OCI-LY1 (cell line): Measurements from ENCODE around the gene EXOSC1.

Experiments
- H2AFZ ChIP-seq: fragments of 200-600 bp; sonication (generic), shearing (Covaris generic); 2 replicates; pipeline ENCODE4 v1.6.0; 2014; ENCODE audit warnings: antibody characterized with exemption, mild to moderate bottlenecking, low read length
- H3F3A ChIP-seq: fragments of 200-600 bp; sonication (generic), shearing (Covaris generic); 2 replicates; pipeline ENCODE4 v1.6.0; 2014; ENCODE audit warnings: mild to moderate bottlenecking, antibody characterized with exemption, low read length, moderate library complexity; ENCODE audit not compliant: insufficient read depth
- H3K27ac ChIP-seq: fragments of 200-600 bp; sonication (generic); 2 replicates; pipeline ENCODE4 v1.5.1; 2014; ENCODE audit warnings: low read length, mixed run types, mild to moderate bottlenecking, low read depth; ENCODE audit not compliant: poor library complexity, severe bottlenecking
- H3K27me3 ChIP-seq: fragments of 200-600 bp; sonication (generic); 2 replicates; pipeline ENCODE4 v1.6.0; 2014; ENCODE audit warnings: antibody characterized with exemption, mild to moderate bottlenecking, low read length, moderate library complexity; ENCODE audit not compliant: insufficient read depth
- H3K36me3 ChIP-seq: fragments of 200-600 bp; sonication (generic); 2 replicates; pipeline ENCODE4 v1.6.1; 2014; ENCODE audit warnings: mild to moderate bottlenecking, antibody characterized with exemption, low read length, moderate library complexity, mixed read lengths; ENCODE audit not compliant: insufficient read depth
- H3K4me1 ChIP-seq: fragments of 200-600 bp; sonication (generic); 2 replicates; pipeline ENCODE4 v1.5.1; 2014; ENCODE audit warnings: mild to moderate bottlenecking, low read length, moderate library complexity; ENCODE audit not compliant: insufficient read depth, severe bottlenecking
- H3K4me2 ChIP-seq: fragments of 200-600 bp; sonication (generic), shearing (Covaris generic); 2 replicates; pipeline ENCODE4 v1.6.1; 2014; ENCODE audit warnings: low read length
- H3K4me3 ChIP-seq: fragments of 200-600 bp; sonication (generic); 2 replicates; pipeline ENCODE4 v1.5.1; 2014; ENCODE audit warnings: low read length, low read depth, mild to moderate bottlenecking, mixed read lengths; ENCODE audit not compliant: poor library complexity, severe bottlenecking
- H3K79me2 ChIP-seq: fragments of 200-600 bp; shearing (Covaris generic); 2 replicates; pipeline ENCODE4 v1.6.1; 2016; ENCODE audit warnings: mixed run types, low read length, mixed read lengths; ENCODE audit not compliant: insufficient read depth
- H3K9ac ChIP-seq: fragments of 200-600 bp; sonication (generic), shearing (Covaris generic); 2 replicates; pipeline ENCODE4 v1.6.1; 2014; ENCODE audit warnings: mild to moderate bottlenecking, low read length, mixed read lengths
- H3K9me2 ChIP-seq: fragments of 200-600 bp; sonication (generic), shearing (Covaris generic); 2 replicates; pipeline ENCODE4 v1.6.1; 2014; ENCODE audit warnings: low read depth, mild to moderate bottlenecking, low read length, mixed read lengths
- H3K9me3 ChIP-seq: fragments of 200-600 bp; shearing (Covaris generic); 2 replicates; pipeline ENCODE4 v1.6.1; 2014; ENCODE audit warnings: low read length, mixed read lengths
- H4K20me1 ChIP-seq: fragments of 200-600 bp; sonication (generic), shearing (Covaris generic); 2 replicates; pipeline ENCODE4 v1.6.0; 2016; ENCODE audit warnings: mild to moderate bottlenecking, low read length; ENCODE audit not compliant: insufficient read depth
- EZH2 ChIP-seq: fragments of 200-600 bp; sonication (generic), shearing (Covaris generic); IDR thresholded peaks from 2 replicates; pipeline ENCODE4 v1.8.0; 2017; ENCODE audit warnings: borderline replicate concordance, mixed run types, mild to moderate bottlenecking, antibody characterized with exemption, low read length, moderate library complexity, mixed read lengths
- TF ChIP-seq, protein P1 (sequence below): fragments of 200-600 bp; sonication (generic), shearing (Covaris generic); IDR thresholded peaks from 2 replicates; pipeline ENCODE4 v1.5.1; 2017; ENCODE audit warnings: mild to moderate bottlenecking, antibody characterized with exemption, low read length, moderate library complexity, mixed read lengths

The EXOSC1 gene

DNA sequence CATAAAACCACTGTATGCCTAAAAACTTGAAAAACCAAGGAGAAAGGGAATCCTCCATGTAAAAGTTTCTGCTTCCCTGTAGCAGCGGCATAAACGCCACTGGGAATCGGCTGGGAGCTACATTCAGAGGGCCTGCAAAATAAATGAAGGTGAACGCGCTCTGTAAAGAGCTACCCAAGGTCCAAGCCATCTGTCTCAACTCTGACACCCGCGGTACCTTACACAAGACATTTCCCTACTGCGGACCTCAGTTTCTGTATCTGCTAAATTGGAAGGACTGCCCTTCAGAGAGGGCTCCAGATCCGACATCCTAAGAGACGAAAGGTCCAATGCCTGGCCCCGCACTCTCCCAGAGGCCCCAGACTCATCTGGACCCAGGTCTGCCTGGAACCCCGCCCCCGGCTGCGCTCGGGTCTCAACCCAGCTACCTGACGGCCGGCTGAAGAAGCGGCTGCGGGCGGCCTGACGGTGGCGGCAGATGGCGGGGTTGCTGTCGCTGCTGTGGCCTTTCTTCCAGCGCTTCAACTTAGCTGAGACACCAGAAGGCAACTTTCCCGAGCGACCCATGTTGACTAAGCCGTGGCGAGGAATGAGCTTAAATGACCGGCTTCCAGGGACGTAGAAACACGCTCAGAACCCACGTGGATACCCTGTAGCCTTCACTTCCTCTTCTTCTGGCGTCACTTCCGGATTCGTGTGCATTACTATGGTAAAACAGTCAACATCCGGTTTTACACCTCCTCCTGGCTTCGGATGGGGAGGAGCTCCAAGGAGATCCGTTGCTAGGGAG lies 44.9 kb downstream of the EXOSC1 start, which contains the start of gene RRP12:
RRP12 (minus strand) TSS at position 676 of the 790 bp plus-strand sequence; CDS start at position 567, 109 bp downstream.
- Histone ChIP-seq H3K79me2 (no peaks in the 10 kb centered on the region), H3K9me2 (no peaks in the 10 kb centered on the region), H3F3A (no peaks in the 10 kb centered on the region), H3K4me3 (peak within 1 kb of the TSS; percentile 80), H2AFZ (0 out of 2 replicates have a peak within 1 kb of the TSS, but pooled peaks have one; percentile 74), H3K4me1 (peaks cover 15% of the 10 kb centered on the region), H3K4me2 (peak within 1 kb of the TSS; percentile 94), H3K9me3 (no peaks in the 10 kb centered on the region), H3K27ac (peak within 1 kb of the TSS; percentile 18), H4K20me1 (no peaks in the 10 kb centered on the region), H3K36me3 (peaks cover 6% of the 10 kb centered on the region; the same call in 1 of the 2 replicates), H3K9ac (peak within 1 kb of the TSS; percentile 69), H3K27me3 (no peaks in the 10 kb centered on the region)
- TF ChIP-seq, protein P1, sequence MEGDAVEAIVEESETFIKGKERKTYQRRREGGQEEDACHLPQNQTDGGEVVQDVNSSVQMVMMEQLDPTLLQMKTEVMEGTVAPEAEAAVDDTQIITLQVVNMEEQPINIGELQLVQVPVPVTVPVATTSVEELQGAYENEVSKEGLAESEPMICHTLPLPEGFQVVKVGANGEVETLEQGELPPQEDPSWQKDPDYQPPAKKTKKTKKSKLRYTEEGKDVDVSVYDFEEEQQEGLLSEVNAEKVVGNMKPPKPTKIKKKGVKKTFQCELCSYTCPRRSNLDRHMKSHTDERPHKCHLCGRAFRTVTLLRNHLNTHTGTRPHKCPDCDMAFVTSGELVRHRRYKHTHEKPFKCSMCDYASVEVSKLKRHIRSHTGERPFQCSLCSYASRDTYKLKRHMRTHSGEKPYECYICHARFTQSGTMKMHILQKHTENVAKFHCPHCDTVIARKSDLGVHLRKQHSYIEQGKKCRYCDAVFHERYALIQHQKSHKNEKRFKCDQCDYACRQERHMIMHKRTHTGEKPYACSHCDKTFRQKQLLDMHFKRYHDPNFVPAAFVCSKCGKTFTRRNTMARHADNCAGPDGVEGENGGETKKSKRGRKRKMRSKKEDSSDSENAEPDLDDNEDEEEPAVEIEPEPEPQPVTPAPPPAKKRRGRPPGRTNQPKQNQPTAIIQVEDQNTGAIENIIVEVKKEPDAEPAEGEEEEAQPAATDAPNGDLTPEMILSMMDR, result peak; percentile 14; the same call in 1 of the 2 replicates
- TF ChIP-seq EZH2, result no peak

DNA sequence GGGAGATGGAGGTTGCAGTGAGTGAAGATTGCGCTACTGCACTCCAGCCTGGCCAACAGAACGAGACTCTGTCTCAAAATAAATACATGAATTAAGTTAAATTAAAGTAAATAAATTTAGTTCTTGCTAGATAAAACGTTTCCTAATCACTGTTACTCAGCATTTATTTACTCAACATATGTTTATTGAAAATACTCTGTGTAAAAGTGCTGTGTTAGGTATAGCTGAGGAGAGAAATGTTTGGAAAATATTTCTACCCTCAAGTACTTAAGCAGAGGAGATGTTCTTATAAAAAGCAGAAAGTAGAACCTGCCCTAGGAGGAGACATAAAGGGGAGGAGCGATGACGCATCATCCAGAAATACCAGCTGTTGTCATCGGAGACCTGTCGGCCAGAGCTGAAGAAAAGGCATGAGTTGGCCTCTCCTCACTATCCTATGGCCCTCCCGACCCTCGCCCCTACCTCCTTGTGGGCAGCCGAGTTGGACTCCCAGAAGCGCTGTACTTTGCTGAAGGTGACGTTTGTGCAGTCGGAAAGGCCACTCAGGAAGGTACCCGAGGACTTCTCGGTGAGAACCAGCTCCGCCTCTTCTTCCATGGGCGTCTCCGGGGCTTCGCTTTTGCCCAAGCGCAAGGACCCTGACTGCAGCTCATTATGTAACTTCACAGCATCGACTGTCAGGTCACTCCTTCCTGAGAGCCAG lies 45.8 kb downstream of the EXOSC1 start:
- no peaks in the 10 kb centered on the region for H3K9me2 ChIP-seq

GRCh38 chr10:97396056-97396455 lies 49.8 kb downstream of the EXOSC1 start:
- Histone ChIP-seq H3K4me2 (no peak overlapping the region), H3K9me2 (no peaks in the 10 kb centered on the region), H3K36me3 (peaks cover 7% of the 10 kb centered on the region; the same call in 1 of the 2 replicates), H3K27me3 (no peaks in the 10 kb centered on the region), H3K79me2 (no peaks in the 10 kb centered on the region), H3K27ac (no peak overlapping the region), H3K4me1 (peaks cover 10% of the 10 kb centered on the region), H3K9ac (no peak overlapping the region), H4K20me1 (no peaks in the 10 kb centered on the region), H2AFZ (no peak overlapping the region), H3F3A (no peaks in the 10 kb centered on the region), H3K9me3 (no peaks in the 10 kb centered on the region), H3K4me3 (no peak overlapping the region)
- TF ChIP-seq, protein P1, result no peak
- no peak for TF ChIP-seq EZH2

More for the DNA sequence above, 45.8 kb downstream of the EXOSC1 start:
- Histone ChIP-seq H3K79me2 (no peaks in the 10 kb centered on the region), H2AFZ (no peak overlapping the region), H3K9me3 (no peaks in the 10 kb centered on the region), H3K27ac (peak overlapping the region; percentile 18), H3K4me2 (peak overlapping the region; percentile 94), H3K36me3 (peaks cover 7% of the 10 kb centered on the region; the same call in 1 of the 2 replicates), H4K20me1 (no peaks in the 10 kb centered on the region), H3K9ac (peak overlapping the region; percentile 69), H3K4me1 (peaks cover 15% of the 10 kb centered on the region), H3K27me3 (no peaks in the 10 kb centered on the region), H3K4me3 (peak overlapping the region; percentile 80), H3F3A (no peaks in the 10 kb centered on the region)
- TF ChIP-seq EZH2, result no peak
- TF ChIP-seq, protein P1, result no peak
